Measurements from ENCODE around the gene PROC. TPM values are rescaled to one million over a fixed set of nuclear protein-coding genes. Genes with fewer than 3 reads are reported as not detected.

The PROC gene
- under 0.01 TPM in 2 replicates for total RNA-seq

DNA sequence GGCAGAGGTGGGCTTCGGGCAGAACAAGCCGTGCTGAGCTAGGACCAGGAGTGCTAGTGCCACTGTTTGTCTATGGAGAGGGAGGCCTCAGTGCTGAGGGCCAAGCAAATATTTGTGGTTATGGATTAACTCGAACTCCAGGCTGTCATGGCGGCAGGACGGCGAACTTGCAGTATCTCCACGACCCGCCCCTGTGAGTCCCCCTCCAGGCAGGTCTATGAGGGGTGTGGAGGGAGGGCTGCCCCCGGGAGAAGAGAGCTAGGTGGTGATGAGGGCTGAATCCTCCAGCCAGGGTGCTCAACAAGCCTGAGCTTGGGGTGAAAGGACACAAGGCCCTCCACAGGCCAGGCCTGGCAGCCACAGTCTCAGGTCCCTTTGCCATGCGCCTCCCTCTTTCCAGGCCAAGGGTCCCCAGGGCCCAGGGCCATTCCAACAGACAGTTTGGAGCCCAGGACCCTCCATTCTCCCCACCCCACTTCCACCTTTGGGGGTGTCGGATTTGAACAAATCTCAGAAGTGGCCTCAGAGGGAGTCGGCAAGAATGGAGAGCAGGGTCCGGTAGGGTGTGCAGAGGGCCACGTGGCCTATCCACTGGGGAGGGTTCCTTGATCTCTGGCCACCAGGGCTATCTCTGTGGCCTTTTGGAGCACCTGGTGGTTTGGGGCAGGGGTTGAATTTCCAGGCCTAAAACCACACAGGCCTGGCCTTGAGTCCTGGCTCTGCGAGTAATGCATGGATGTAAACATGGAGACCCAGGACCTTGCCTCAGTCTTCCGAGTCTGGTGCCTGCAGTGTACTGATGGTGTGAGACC lies at the start of gene PROC:
PROC (plus strand) TSS at position 128 of the 812 bp plus-strand sequence. CDS start 1,516 bp downstream, outside the sequence.
- DNase-seq (ENCODE audit: low read depth in 2 of 2) = no peak

DNA sequence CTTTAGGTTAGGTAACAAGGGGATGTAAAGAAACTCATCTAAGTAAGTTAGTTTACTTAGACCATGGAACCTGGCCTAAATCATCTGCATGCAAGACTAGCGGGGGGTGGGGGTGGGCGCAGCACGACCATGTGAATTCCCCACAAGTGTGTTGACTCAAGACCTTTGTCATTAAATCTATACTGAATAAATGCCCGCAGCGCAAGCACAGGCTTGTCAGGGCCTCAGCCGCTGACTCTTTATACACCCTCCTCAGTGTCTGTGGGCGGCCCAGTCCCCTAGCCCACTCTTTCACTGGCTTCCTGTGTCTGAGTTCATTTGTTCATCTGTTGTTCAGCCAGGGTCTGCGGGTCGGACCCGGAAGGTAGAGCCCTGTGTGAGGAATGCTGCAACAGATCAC lies 48.2 kb upstream of the PROC start:
- DNase-seq (ENCODE audit: low read depth in 2 of 2) = no peak

DNA sequence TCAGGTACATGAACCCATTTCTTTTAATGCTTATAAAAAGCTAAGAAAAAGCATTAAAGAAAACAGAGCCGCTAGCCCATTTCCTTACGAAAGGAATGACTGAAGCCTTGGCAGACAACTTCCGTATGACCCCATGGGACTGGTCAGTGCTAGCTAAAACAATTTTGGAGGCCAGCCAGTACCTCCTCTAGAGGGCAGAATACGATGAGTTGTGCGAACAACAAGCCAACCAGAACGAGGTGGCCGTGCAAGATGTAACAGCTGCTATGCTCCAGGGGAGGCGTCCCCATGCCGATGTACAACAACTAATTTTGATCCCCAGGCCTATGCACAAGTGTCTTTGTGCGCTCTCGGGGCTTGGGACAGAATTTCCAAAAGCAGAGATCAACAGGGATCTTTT lies 47.2 kb upstream of the PROC start:
- no peak for DNase-seq (ENCODE audit: low read depth in 2 of 2)

DNA sequence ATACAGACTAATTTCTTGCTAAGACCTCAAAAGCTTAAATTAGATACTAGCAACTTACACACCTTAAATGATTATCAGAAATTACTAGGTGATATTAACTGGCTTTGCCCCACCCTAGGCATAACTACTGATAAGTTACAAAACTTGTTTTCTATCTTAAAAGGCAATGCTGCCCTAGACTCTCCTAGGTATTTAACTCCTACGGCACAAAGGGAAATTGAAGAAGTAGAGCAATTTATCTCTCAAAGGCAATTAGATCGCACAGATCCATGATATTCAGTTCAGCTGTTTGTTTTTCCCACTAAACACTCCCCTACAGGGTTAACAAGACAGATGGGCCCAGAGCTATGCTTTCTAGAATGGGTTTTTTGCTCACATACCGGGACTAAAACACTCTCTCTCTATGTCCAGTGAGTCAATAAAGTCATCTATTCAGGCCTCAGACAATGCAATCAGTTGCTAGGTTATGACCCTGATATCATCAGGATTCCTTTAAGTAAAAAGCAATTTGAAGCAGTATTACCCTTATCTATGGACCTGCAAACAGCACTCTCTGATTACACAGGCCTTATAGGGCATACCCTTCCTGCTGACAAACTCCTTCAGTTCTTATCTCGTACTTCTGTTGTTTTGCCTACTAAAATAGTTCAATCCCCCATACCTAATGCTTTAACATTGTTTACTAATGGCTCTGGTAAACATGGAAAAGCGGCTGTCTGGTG lies 44.7 kb upstream of the PROC start:
- DNase-seq (ENCODE audit: low read depth in 2 of 2) = no peak

DNA sequence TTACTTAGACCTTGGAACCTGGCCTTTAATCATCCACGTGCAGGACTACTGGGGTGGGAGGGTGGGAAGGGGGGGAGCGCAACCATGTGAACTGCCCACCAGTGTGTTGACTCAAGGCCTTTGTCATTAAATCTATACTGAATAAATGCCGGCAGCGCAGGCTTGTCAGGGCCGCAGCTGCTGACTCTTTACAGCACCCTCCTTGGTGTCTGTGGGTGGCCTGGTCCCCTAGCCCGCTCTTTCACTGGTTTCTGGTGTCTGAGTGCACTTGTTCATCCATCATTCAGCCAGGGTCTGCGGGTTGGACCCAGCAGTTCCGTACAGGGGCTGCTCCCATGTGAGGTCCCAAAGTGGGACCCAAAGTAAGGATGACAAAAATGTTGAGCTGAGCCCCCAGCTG lies 42.0 kb upstream of the PROC start:
- no peak for DNase-seq (ENCODE audit: low read depth in 2 of 2)

DNA sequence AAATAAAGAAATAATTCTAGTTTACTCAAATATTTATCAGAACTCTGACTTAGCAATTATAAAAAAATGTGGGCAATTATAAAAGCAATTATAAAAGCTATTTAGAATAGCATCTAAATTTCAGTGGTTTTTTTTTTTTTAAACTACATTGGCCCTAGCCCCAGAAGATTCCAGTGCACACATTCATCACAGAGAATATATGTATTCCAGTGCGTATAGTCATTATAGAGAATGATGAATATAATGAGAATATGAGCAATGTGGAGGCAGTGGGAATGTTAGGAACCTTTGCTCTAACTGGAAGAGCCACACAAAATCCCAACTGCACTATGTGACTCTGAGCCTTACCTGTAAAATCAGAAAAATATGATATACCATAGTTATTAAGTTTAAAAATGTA lies 41.0 kb upstream of the PROC start:
- DNase-seq (ENCODE audit: low read depth in 2 of 2) = no peak

DNA sequence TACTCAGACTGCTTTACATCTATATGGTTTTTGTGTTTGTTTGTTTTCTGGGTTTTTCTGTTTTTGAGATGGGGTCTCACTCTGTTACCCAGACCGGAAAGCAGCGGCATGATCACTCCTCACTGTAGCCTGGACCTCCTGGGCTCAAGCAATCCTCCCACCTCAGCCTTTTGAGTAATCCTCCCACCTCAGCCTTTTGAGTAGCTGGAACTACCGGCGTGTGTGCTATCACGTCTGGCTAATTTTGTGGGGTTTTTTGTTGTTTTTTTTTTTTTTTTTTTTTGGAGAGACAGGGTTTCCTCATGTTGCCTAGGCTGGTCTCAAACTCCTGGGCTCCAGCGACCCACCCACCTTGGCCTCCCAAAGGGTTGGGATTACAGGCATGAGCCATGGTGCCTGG lies 39.5 kb upstream of the PROC start:
- DNase-seq (ENCODE audit: low read depth in 2 of 2) = no peak

DNA sequence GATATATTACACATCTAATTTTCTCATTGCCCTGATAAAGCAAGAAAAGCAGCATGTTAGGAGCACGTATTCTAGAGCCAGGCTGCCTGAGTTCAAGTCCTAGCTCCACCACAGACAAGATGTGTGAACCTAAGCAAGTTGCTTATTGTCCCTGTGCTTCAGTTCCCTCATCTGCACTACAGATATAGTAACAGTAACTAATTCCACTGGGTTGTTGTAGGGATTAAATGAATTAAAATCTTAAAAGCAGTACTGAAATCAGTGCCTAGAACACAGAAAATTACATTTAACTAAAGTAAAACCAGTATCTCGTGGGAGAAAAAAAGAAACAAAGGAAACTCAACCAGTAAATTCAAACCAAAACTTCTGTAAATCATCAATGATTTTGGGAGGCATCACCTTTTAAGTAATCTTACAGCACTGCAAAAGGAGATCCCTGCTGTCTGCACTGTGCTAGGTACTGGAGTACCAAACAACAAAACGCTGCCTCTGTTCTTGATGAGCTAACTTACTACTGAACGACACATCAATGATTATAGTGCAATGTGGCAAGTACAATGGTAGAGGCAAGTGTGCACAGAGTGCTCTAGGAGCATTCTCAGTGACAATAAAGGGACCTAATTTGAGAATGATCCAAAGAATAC lies 38.4 kb upstream of the PROC start:
- DNase-seq (ENCODE audit: low read depth in 2 of 2) = no peak

DNA sequence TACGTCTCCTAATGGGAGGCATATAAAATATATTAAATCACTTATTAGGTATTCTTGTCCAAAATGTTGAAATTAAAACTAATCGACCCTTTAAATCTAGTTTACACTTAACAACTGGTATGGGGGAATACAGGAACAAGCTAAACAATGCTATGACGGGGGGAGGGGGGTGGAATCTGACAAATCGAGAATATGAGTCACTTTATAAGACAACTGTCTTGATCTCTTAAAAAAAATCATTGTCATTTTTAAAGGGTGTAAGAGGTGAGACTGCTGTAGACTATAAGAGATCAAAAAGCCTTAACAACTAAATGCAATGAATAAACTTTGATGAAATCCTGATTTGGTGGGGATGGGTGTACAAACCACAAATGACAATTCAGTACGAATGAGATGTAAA lies 36.5 kb upstream of the PROC start:
- peak in 1 of 2 donors; percentile 41 for DNase-seq (ENCODE audit: low read depth in 2 of 2)

DNA sequence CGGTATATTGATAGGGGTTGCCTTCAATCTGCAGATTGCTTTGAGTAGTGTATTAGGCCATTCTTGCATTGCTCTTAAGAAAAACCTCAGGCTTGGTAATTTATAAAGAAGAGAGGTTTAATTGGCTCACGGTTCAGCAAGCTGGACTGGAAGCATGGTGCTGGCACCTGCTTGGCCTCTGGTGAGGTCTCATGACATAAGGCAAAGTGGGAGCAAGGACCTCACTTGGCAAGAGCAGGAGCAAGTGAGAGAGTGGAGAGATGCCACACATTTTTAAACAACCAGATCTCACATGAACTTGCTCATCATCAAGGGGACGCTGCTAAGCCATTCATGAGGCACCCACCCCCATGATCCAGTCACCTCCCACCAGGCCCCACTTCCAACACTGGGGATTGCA lies 35.4 kb upstream of the PROC start:
- DNase-seq (ENCODE audit: low read depth in 2 of 2) = no peak

DNA sequence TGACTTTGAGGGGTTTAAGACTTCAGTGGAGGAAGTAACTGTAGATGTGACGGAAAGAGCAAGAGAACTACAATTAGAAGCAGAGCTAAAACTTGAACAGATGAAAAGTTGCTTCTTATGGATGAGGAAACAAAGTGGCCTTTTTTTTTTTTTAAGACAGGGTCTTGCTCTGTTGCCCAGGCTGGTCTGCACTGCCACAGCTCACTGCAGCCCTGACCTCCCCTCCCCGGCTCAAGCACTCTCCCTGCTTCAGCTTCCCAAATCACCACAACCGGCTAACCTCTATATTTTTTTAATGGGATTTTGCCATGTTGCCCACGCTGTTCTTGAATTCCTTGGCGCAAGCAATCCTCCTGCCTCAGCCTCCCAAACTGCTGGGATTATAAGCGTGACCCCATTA lies 33.7 kb upstream of the PROC start:
- no peak for DNase-seq (ENCODE audit: low read depth in 2 of 2)

DNA sequence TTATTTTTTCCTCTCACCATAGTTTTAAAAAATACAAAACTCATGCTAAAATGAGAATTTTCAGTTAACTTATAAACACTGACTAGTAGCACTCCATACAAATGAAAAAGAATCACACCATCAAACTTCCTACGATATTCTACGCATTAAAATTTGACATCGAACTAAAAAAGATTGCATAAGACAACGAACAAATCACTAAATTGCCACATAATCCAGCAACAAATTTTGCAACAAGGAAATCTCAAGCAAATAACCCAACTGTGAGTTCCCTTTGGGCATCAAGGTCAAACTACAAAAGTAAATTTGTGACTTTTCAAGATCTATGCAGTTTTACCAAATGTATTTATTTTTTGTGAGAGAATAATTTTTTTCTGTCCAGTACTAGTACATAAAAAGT lies 32.0 kb upstream of the PROC start:
- no peak for DNase-seq (ENCODE audit: low read depth in 2 of 2)

DNA sequence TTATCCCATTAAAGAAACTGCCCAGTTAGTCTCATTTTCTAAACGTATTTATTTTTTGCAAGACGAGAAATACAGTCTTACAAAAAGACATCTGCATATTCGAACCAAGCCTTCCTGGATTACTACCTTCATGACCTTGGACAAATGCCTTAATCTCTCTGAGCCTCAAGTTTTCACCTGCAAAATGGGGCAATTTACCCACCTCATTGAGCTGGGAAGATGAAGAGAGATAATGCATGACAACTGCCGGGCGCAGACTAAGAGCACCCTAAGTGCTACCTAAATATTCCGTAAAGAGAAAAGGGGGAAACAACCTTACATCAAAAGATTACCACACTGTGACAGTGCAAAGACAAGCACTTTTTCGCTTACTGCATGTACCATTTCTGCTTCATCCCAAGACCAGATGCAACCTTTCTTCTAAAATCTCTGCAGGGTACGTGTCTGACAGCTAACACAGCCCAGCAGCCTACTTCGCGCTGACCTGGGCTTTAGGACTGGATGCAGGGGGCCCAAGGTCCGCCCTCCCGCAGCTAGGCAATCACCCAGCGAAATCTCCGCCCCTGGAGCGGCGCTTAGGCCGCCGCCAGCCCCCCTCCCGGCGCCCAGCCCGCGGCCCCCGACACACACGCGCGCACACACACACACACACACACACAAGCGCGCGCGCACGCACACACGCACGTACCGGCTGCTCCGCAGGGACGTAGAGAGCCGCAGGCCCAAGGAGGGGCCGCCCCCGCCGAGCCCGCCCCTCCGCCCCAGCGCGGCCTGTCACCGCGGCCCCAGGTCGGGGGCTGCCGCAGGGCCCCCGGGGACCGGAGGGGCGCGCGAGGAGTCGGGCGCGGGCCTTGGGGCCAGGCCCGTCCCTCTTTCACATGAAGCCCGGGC lies 31.2 kb upstream of the PROC start:
- peak; percentile 76 to 93 for DNase-seq (ENCODE audit: low read depth in 2 of 2)

DNA sequence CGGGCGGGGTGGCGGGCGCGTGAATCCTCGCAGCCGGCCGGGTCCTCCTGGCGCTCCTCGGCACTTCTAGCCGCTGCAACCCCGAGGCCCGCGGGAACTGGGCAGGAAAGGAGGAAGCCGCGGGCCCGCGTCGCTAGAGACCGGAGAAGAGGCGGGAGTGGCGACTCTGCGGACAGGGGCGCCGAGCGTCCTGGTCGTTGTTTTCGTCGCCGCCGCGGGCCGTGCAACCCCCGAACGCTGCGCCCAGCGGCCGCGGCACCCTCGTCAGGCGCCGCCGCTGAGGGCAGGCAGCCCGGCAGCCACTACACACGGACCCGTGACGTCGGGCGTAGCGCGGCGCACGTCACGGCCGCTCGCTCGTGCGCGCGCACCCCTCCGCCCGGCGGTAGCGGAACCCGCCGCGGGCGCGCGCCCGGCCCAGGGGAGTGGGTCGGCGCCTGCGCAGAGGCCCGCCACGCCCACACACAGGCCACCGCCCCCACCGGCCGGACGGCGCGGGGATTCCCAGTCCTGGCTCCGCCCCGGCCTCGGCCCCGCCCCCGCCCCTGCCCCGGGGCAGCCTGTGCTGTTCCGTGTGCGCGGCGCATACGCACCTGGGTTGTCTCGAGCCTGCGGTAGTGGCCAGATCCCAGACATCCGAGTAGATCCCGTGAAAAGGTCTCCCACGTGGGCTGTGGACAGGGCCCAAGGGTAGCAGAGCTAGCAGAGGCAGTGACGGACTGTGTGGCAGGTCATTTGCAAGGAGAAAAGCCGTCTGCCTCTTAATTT lies 30.4 kb upstream of the PROC start, which contains the start of gene MAP3K2:
MAP3K2 (minus strand) TSS at position 321 of the 768 bp plus-strand sequence. CDS start 44,846 bp downstream, outside the sequence.
- peak; percentile 76 to 95 for DNase-seq (ENCODE audit: low read depth in 2 of 2)

DNA sequence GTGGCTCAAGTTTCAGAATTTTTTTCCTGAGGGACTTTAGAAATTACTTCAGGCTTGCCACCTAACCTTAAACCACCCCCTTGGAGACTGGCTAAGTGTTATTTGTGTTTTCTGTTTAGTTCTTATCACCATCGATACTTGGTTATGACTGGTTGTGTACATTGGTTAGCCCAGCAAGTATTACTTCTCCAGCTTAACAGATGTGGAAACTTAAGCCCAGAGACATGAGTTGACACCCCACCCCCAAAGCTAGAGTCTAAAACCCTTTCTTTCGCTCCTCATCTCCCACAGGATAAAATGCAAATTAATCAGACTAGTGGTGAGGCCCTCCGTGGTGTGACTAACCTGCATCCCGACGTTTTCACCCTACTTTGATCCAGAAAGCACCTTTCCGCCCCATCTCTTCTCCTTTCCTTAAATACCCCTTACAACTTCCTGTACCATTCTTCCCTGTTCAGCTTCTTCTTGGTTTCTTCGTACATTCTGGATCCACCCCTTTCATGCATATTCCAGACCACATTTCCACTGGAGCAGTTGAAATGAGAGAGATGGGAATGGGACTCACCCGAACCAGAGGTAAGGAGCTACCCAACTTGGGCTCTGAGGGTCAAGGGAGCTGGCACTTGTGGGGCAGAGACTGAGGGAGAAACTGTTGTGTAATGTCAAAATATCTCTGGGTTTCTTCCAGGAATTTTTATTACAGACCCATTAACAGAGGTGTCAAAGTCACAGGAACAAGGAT lies 29.6 kb upstream of the PROC start:
- DNase-seq (ENCODE audit: low read depth in 2 of 2) = no peak

DNA sequence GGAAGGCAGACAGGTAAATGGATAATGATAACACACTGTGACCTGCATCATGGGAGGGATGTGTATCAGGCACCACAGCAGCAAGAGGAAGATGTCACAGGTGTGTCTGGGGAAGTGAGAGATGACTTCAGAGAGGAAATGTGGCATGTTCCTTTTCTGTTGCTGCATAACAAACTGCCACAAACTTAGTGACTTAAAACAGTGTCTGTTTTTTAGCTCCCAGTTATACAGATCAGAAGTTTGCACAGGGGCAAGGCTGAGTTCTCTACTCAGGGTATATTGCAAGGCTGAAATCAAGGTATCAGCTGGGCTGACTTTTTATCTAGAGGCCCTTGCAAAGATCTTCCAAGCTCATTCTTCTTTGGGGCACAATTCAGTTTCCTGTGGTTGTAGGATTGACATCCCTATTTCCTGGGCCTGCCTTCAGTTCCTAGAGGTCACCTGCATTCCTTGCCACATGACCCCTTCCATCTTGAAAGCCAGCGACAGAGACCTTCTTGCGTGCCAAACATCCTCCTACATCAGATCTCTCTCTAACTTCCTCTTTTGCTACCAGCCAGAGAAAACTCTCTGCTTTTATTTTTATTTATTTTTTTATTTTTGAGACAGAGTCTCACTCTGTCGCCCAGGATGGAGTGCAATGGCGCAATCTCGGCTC lies 28.3 kb upstream of the PROC start:
- no peak for DNase-seq (ENCODE audit: low read depth in 2 of 2)

DNA sequence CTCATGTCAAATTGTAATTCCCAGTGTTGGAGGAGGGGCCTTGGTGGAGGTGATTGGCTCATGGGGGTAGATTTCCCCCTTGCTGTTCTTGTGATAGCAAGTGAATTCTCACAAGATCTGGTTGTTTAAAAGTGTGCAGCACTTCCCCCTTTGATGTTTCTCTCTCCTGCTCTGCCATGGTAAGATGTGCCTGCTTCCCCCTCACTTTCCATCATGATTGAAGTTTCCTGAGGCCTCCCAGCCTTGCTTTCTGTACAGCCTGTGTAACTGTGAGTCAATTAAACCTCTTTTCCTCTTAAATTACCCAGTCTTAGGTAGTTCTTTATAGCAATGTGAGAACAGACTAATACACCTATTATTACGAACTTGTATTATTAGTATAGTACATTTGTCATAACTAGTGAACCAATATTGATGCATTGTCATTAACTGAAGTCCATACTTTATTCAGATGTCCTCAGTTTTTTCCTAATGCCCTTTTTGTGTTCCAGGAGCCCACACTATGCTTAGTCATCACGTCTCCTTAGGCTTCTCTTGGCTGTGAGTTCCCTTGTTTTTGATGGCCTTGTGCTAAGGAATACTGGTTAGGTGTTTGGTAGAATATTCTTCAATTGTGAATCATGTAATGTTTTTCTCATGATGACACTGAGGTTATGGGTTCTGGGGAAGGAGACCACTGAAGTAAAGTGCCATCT lies 25.9 kb upstream of the PROC start:
- no peak for DNase-seq (ENCODE audit: low read depth in 2 of 2)

DNA sequence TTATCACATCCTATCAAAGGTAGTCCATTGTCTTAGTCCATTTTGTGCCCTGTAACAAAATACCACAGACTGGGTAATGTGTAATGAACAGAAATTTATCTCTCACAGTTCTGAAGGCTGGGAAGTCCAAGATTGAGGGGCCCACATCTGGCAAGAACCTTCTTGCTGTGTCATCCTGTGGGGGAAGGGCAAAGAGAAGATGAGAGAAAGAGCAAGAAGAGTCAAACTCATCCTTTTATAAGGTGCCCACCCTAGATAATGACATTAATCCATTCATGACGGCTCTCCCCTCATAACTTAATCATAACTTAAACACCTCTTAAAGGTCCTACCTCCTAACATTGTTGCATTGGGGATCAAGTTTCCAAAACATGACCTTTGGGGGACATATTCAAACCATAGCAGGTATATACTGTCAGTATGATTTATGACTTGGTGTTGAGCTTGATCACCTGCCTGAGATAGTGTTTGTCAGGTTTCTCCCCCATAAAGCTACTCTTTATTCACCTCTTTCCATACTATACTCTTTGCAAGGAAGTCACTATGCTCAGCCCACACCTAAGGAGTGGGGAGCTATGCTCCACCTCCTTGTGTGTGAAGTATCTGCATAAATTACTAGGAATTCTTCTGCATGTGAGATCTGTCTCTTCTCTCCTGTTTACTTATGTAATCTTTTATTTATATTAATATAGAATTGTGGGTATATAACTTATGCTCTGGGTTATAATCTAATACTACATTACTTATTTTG lies 25.2 kb upstream of the PROC start:
- DNase-seq (ENCODE audit: low read depth in 2 of 2) = no peak

All from dermis microvascular lymphatic vessel endothelial cell (primary cell).